ENCODE measurements around the gene CCDC167.
A peak's percentile ranks its signal among the peaks of the same experiment; 100 is the strongest.

DNA sequence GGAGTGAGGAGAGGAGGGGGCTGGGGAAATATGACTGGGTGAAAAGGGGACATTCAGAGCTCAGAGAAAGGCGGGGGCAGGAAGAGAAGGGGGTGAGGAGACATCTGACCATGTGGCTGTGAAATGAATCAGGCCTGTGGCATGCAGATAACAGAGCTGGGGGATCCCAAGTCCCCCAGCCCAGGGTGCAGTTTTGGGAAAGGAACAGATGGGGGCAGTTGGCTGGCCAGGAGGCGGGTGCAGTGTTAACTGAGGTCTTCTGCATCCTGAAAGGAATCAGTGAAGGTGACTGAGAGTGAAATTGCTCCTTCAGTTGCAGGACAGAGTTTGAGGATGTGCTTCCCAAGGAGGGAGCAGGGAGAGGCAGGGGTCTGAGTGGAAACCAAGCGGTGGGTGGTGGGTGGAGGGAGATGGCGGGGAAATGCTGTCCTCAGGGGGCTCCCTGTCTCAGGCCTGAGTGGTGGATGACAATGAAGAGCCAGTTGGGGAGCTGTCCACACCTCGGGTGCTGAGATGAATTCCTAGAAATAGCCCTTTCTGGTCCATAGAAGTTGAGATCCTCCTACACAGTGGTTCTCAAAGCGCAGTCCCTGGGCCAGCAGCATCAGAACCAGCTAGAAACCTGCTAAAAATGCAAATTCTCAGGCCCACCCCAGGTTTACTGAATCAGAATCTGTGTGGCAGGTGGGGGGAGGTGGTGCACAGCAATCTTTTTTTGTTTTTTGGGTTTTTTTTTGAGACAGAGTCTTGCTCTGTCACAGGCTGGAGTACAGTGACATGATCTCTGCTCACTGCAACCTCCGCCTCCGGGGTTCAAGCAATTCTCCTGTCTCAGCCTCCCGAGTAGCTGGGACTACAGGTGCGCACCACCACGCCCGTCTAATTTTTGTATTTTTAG is 26.0 kb upstream of the CCDC167 start:
- TF ChIP-seq, protein P1, sequence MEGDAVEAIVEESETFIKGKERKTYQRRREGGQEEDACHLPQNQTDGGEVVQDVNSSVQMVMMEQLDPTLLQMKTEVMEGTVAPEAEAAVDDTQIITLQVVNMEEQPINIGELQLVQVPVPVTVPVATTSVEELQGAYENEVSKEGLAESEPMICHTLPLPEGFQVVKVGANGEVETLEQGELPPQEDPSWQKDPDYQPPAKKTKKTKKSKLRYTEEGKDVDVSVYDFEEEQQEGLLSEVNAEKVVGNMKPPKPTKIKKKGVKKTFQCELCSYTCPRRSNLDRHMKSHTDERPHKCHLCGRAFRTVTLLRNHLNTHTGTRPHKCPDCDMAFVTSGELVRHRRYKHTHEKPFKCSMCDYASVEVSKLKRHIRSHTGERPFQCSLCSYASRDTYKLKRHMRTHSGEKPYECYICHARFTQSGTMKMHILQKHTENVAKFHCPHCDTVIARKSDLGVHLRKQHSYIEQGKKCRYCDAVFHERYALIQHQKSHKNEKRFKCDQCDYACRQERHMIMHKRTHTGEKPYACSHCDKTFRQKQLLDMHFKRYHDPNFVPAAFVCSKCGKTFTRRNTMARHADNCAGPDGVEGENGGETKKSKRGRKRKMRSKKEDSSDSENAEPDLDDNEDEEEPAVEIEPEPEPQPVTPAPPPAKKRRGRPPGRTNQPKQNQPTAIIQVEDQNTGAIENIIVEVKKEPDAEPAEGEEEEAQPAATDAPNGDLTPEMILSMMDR (IDR thresholded peaks at IDR 0.05 in 2 of 3, conservative IDR thresholded peaks at IDR 0.05 in 1 of 3; ENCODE audit: borderline replicate concordance in 1 of 3, insufficient read depth in 1 of 3, low read depth in 2 of 3, low read length in 2 of 3), result no peak
- TF ChIP-seq, protein P2, sequence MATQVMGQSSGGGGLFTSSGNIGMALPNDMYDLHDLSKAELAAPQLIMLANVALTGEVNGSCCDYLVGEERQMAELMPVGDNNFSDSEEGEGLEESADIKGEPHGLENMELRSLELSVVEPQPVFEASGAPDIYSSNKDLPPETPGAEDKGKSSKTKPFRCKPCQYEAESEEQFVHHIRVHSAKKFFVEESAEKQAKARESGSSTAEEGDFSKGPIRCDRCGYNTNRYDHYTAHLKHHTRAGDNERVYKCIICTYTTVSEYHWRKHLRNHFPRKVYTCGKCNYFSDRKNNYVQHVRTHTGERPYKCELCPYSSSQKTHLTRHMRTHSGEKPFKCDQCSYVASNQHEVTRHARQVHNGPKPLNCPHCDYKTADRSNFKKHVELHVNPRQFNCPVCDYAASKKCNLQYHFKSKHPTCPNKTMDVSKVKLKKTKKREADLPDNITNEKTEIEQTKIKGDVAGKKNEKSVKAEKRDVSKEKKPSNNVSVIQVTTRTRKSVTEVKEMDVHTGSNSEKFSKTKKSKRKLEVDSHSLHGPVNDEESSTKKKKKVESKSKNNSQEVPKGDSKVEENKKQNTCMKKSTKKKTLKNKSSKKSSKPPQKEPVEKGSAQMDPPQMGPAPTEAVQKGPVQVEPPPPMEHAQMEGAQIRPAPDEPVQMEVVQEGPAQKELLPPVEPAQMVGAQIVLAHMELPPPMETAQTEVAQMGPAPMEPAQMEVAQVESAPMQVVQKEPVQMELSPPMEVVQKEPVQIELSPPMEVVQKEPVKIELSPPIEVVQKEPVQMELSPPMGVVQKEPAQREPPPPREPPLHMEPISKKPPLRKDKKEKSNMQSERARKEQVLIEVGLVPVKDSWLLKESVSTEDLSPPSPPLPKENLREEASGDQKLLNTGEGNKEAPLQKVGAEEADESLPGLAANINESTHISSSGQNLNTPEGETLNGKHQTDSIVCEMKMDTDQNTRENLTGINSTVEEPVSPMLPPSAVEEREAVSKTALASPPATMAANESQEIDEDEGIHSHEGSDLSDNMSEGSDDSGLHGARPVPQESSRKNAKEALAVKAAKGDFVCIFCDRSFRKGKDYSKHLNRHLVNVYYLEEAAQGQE (IDR thresholded peaks at IDR 0.05; ENCODE audit: low read depth), result peak; percentile 75
- TF ChIP-seq RAD21 (IDR thresholded peaks at IDR 0.05; ENCODE audit: low read depth), result no peak
- no peak for TF ChIP-seq POLR2A (IDR thresholded peaks at IDR 0.05; ENCODE audit: borderline replicate concordance, extremely low read depth, insufficient read depth, insufficient read length)
- TF ChIP-seq, protein P3, sequence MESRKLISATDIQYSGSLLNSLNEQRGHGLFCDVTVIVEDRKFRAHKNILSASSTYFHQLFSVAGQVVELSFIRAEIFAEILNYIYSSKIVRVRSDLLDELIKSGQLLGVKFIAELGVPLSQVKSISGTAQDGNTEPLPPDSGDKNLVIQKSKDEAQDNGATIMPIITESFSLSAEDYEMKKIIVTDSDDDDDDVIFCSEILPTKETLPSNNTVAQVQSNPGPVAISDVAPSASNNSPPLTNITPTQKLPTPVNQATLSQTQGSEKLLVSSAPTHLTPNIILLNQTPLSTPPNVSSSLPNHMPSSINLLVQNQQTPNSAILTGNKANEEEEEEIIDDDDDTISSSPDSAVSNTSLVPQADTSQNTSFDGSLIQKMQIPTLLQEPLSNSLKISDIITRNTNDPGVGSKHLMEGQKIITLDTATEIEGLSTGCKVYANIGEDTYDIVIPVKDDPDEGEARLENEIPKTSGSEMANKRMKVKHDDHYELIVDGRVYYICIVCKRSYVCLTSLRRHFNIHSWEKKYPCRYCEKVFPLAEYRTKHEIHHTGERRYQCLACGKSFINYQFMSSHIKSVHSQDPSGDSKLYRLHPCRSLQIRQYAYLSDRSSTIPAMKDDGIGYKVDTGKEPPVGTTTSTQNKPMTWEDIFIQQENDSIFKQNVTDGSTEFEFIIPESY (IDR thresholded peaks at IDR 0.05; ENCODE audit: extremely low read depth, insufficient replicate concordance, low read length), result no peak
- TF ChIP-seq ZFX (IDR thresholded peaks at IDR 0.05), result no peak
- no peak for TF ChIP-seq SP1 (IDR thresholded peaks at IDR 0.05; ENCODE audit: low read depth)
- TF ChIP-seq EZH2 (IDR thresholded peaks at IDR 0.05), result no peak
- TF ChIP-seq, protein P4, sequence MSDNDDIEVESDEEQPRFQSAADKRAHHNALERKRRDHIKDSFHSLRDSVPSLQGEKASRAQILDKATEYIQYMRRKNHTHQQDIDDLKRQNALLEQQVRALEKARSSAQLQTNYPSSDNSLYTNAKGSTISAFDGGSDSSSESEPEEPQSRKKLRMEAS (IDR thresholded peaks at IDR 0.05), result no peak
- TF ChIP-seq CEBPB (IDR thresholded peaks at IDR 0.05; ENCODE audit: low read depth), result no peak
